Heart right ventricle (tissue), 16 donors: ENCODE results near the gene POLR3C. TPM values are rescaled to one million over a fixed set of nuclear protein-coding genes. Genes with fewer than 3 reads are reported as not detected.

Experiments
- ATAC-seq, 8 donors: fragments of 200-7000 bp; cut with Tn5 transposase; one replicate each; pipeline ENCODE4 v1.9.1; 2020; ENCODE audit warnings: mild to moderate bottlenecking in 8 of 8, moderate library complexity in 8 of 8, moderate number of reproducible peaks in 1 of 8
- DNase-seq, 2 donors: peaks; one replicate each; pipeline ENCODE4 v3.0.0-alpha.2; 2020
- H3K27ac ChIP-seq, 10 donors: fragments of 200-600 bp; sonication (generic) in 2 of 10; one replicate each; pipeline versions ENCODE4 v1.5.0 to v1.8.0; 2020 to 2022; ENCODE audit warnings: mild to moderate bottlenecking in 3 of 10
- H3K27me3 ChIP-seq, 7 donors: fragments of 200-600 bp; one replicate each; pipeline ENCODE4 v1.8.0; 2021 to 2022; ENCODE audit warnings: mild to moderate bottlenecking in 2 of 7
- H3K36me3 ChIP-seq, 9 donors: fragments of 200-600 bp; sonication (generic) in 1 of 9; one replicate each; pipeline versions ENCODE4 v1.5.0 to v1.8.0; 2020 to 2022; ENCODE audit warnings: mild to moderate bottlenecking in 2 of 9
- H3K4me1 ChIP-seq, 9 donors: fragments of 200-600 bp; sonication (generic) in 1 of 9; one replicate each; pipeline versions ENCODE4 v1.5.0 to v1.8.0; 2020 to 2022; ENCODE audit warnings: mild to moderate bottlenecking in 4 of 9
- H3K4me3 ChIP-seq, 10 donors: fragments of 200-600 bp; sonication (generic) in 2 of 10; one replicate each; pipeline versions ENCODE4 v1.5.0 to v1.8.0; 2020 to 2022; ENCODE audit warnings: mild to moderate bottlenecking in 7 of 10, moderate library complexity in 2 of 10
- H3K9me3 ChIP-seq, 11 donors: fragments of 200-600 bp in 10 of 11; sonication (generic) in 2 of 11; one replicate each; pipeline versions ENCODE4 v1.5.0 to v1.8.0; 2013 to 2022; ENCODE audit warnings: mild to moderate bottlenecking in 2 of 11, control low read depth in 1 of 11, moderate library complexity in 1 of 11
- WGBS, 2 donors: extraction: QIAGEN DNeasy Blood & Tissue Kit; methylation state at CpG; one replicate each; pipeline ENCODE4 v1.1.7; 2013; ENCODE audit warnings: inconsistent platforms in 1 of 2; 5-methylcytosine and 5-hydroxymethylcytosine counted together
- intact Hi-C, 10 donors: fragments of 100-400 bp; cut with DNase I; formaldehyde crosslinking; loops; one replicate each; pipeline versions ENCODE4 v1.11.1 to v1.14.2; 2022
- polyA plus RNA-seq, 2 donors: library from polyadenylated mRNA; stranded (reverse); fragments of 200-250 nt; gene quantifications; one replicate each; pipeline ENCODE4 v1.2.3, GENCODE V29; 2013
- total RNA-seq, 10 donors: library from RNA; stranded (reverse); fragmentation: NEBNext Ultra II Directional in 3 of 10; extraction: Animal tissue kit (Norgen Biotek cat#: 25700) in 3 of 10; gene quantifications; one replicate each; pipeline versions ENCODE4 v1.2.1 to v1.2.4, GENCODE V29; 2021 to 2023
- TF ChIP-seq, protein P1 (sequence below), 9 donors: fragments of 200-600 bp; sonication (generic) in 2 of 9; IDR thresholded peaks; one replicate each; pipeline versions ENCODE4 v1.5.0 to v1.8.0; 2021 to 2022; ENCODE audit warnings: antibody characterized with exemption in 9 of 9, mild to moderate bottlenecking in 5 of 9, moderate library complexity in 1 of 9
- donor health status: Arrhythmogenic right ventricular cardiomyopathy.
- donor health status: ischemic (EF 13 %, LVEDD 7.1; RV severe dilation, severe dysfunction).
- donor health status: healthy with polysubstance abuse.
- donor health status: DM: no; HTN: yes; CAD: no.
- donor health status: DM: no; HTN: no; CAD: no.
- donor health status: ischemic (EF 25% LVEDD 6.9; RV normal size, moderate dysfunction).
- donor health status: ischemic (EF 25% LVEDD 5.7; RV mildly dilated, moderate dysfunction).
- donor health status: healthy.
- donor health status: DM: yes; HTN: yes; CAD: no.
- donor health status: Ischemic cardiomyopathy.
- donor health status: ischemic (EF 35%, LVEDD 5.7; RV mildly dilated, moderate dysfunction).
- donor health status: nonischemic (EF 11% LVEDD 7.7; RV severe dilation, severe dysfunction).
- donor health status: DM: yes; HTN: yes; CAD: no.
- donor health status: PGD.
- donor health status: ischemic (EF 29% LVEDD 5.4; RV normal size, mild dysfunction).
- donor health status: nonischemic (EF 23%, LVEDD 6.1; RV moderate dilation, normal function).

The POLR3C gene
- total and polyA plus RNA-seq, 12 donors, result 8.0 to 18.1 (median 14.9) TPM

DNA sequence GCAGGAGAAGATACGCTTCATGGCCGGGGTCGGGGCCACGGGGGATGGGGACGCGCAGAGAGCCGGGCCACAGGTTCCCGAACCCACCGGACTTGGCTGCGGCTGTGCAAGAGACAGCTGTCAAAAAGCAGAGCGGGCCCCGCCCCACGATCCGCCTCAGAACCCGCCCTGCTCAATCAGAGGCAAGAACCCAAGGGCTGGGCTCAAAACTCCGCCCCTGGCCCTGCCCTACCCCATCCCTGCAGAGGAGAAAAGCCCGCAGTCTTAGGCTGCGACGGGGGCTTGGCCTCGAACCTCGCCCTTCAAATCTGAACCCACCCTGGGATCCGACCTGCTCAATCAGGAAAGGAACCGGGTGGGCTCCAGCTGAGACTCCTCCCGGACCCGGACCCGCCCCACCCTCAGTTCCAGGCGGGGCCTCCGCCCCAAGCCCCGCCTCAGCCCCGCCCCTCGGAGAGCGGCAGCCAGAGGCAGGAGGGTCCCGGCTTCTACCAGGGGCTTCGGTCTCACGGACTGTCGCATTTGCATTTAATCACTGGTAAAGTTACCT is 61.8 kb downstream of the POLR3C start, which contains the start of gene ANKRD35:
TSS of gene ANKRD35 (minus strand) at position 129 of the 550 bp plus-strand sequence. CDS start at position 21, 108 bp downstream.
- WGBS, 2 donors, result 1% methylated on average over 33 to 36 of the region's 36 CpGs
- H3K9me3 ChIP-seq, result no peaks in the 10 kb centered on the region
- DNase-seq, result peak; percentile 86
- H3K27ac ChIP-seq, result peak within 1 kb of the TSS in 7 of 10 donors; percentile 20 to 71 (median 65)
- H3K27me3 ChIP-seq, result peaks cover 0 to 12% (median 0%) of the 10 kb centered on the region in 7 donors
- H3K4me1 ChIP-seq, result peaks cover 2 to 38% (median 13%) of the 10 kb centered on the region in 9 donors
- TF ChIP-seq, protein P1, sequence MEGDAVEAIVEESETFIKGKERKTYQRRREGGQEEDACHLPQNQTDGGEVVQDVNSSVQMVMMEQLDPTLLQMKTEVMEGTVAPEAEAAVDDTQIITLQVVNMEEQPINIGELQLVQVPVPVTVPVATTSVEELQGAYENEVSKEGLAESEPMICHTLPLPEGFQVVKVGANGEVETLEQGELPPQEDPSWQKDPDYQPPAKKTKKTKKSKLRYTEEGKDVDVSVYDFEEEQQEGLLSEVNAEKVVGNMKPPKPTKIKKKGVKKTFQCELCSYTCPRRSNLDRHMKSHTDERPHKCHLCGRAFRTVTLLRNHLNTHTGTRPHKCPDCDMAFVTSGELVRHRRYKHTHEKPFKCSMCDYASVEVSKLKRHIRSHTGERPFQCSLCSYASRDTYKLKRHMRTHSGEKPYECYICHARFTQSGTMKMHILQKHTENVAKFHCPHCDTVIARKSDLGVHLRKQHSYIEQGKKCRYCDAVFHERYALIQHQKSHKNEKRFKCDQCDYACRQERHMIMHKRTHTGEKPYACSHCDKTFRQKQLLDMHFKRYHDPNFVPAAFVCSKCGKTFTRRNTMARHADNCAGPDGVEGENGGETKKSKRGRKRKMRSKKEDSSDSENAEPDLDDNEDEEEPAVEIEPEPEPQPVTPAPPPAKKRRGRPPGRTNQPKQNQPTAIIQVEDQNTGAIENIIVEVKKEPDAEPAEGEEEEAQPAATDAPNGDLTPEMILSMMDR (IDR thresholded peaks at IDR 0.05), result no peak
- peak within 1 kb of the TSS; percentile 59 to 94 (median 72) for H3K4me3 ChIP-seq
- intact Hi-C loops, result loop anchor here in 1 of 10 donors (1.0 kb wide), 1 partner anchor 41 kb away; the partner anchor contains the start of gene NUDT17
- H3K36me3 ChIP-seq, result no peaks in the 10 kb centered on the region
- ATAC-seq, result peak; percentile 90 to 96 (median 94)

DNA sequence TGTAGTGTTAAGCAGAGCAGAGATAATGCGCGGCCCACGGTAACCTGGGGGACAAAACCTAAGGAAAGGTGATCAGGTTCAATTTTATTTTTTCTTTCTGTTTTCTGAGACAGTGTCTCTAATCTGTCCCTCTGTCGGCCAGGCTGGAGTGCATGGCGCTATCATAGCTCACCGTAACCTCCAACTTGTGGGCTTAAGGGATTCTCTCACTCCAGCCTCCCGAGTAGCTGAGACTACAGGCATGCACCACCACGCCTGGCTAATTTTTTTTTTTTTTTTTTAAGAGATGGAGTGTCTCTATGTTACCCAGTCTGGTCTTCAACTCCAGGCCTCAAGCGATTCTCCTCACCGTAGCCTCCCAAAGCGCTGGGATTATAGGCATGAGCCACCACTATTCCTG is 62.4 kb downstream of the POLR3C start:
- Histone ChIP-seq H3K9me3 (no peaks in the 10 kb centered on the region), H3K27ac (peak overlapping the region in 7 of 10 donors; percentile 20 to 71 (median 65)), H3K4me3 (peak overlapping the region; percentile 59 to 94 (median 72)), H3K27me3 (peaks cover 0 to 12% (median 0%) of the 10 kb centered on the region in 7 donors), H3K4me1 (peaks cover 8 to 44% (median 19%) of the 10 kb centered on the region in 9 donors), H3K36me3 (no peaks in the 10 kb centered on the region)
- WGBS, 2 donors, result 28 to 42% methylated on average over 11 of the region's 11 CpGs
- DNase-seq (no peak), ATAC-seq (peak; percentile 4 to 37 (median 28))
- intact Hi-C loops, result loop anchor here in 1 of 10 donors (1.0 kb wide), 1 partner anchor 41 kb away; the partner anchor contains the start of gene NUDT17
- TF ChIP-seq, protein P1 (IDR thresholded peaks at IDR 0.05), result no peak

DNA sequence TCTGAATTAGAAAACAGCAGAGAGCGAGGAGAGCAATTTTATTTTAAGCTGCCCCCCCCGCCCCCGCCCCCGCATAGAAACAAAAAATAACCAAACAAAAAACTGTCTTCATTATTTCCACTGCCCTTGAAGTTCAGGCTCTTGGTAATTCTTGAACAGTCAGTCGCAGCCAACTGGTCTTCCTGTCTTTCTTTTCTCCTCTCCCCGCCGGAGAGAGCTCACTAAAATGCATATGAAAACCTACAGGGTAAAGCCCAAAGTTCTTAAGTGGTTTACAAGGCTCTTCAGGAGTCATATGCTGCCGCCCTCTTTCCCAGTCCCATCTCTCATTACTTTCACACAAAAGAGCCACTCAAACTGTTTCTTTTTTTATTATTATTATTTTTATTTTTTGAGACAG is 62.8 kb downstream of the POLR3C start:
- peak in 1 of 2 donors; percentile 29 for DNase-seq
- peaks cover 12 to 48% (median 23%) of the 10 kb centered on the region in 9 donors for H3K4me1 ChIP-seq
- peak in 3 of 8 donors; percentile 13 to 41 (median 19) for ATAC-seq
- TF ChIP-seq, protein P1 (IDR thresholded peaks at IDR 0.05), result no peak
- peak overlapping the region in 7 of 10 donors; percentile 20 to 71 (median 65) for H3K27ac ChIP-seq
- intact Hi-C loops, result loop anchor here in 1 of 10 donors (1.0 kb wide), 1 partner anchor 42 kb away; the partner anchor contains the start of gene NUDT17
- WGBS, 2 donors, result 50 to 54% methylated on average over 8 of the region's 8 CpGs
- peaks cover 0 to 12% (median 0%) of the 10 kb centered on the region in 7 donors for H3K27me3 ChIP-seq
- H3K9me3 ChIP-seq, result no peaks in the 10 kb centered on the region
- no peaks in the 10 kb centered on the region for H3K36me3 ChIP-seq
- H3K4me3 ChIP-seq, result peak overlapping the region in 4 of 10 donors; percentile 70 to 94 (median 76)

DNA sequence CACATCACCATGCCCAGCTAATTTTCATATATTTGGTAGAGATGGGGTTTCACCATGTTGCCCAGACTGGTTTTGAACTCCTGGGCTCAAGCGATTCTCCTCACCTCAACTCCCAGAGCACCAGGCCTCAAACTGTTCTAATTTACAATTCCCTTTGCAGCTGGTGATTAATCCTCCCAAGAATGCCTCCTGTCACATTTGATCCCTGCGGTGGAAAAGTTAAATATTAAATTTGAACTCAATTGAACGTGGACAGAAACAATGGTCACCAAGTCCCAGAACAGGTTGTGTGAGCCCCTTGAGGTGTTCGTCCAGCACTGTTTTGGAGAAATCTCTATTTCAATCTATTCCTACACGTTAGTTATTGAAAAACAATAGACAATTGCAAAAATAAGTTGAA is 63.6 kb downstream of the POLR3C start:
- 78 to 80% methylated on average over 5 of the region's 5 CpGs for WGBS, 2 donors
- TF ChIP-seq, protein P1 (IDR thresholded peaks at IDR 0.05), result no peak
- no peak overlapping the region for H3K4me3 ChIP-seq
- peaks cover 14 to 55% (median 31%) of the 10 kb centered on the region in 9 donors for H3K4me1 ChIP-seq
- H3K36me3 ChIP-seq, result no peaks in the 10 kb centered on the region
- H3K27me3 ChIP-seq, result peaks cover 0 to 12% (median 0%) of the 10 kb centered on the region in 7 donors
- intact Hi-C loops, result no loop called here
- no peaks in the 10 kb centered on the region for H3K9me3 ChIP-seq
- ATAC-seq (no peak), DNase-seq (no peak)
- H3K27ac ChIP-seq, result peak overlapping the region in 2 of 10 donors; percentile 7 to 65
